H1 (cell line): Measurements from ENCODE around the gene TEAD4. TPM values are rescaled to one million over a fixed set of nuclear protein-coding genes. Genes with fewer than 3 reads are reported as not detected.
A peak's percentile ranks its signal among the peaks of the same experiment; 100 is the strongest.

Experiments used
- CTCF ChIA-PET: fragments of 300-600 bp; sonication (Branson Sonifier 250); formaldehyde crosslinking; loops from one replicate; lab custom pipeline; 2021; ENCODE audit not compliant: partially characterized antibody; lab: Charles Lee
- POLR2A ChIA-PET: fragments of 300-600 bp; sonication (Branson Sonifier 250); formaldehyde crosslinking; loops from one replicate; lab custom pipeline; 2021; ENCODE audit warnings: inconsistent platforms; ENCODE audit not compliant: partially characterized antibody; lab: Charles Lee
- DNase-seq, 2 experiments: peaks; one replicate each; pipeline versions ENCODE4 v3.0.0 to v3.0.0-alpha.2; 2010 to 2022; ENCODE audit warnings: low spot score in 2 of 2, low read depth in 1 of 2, mixed read lengths in 1 of 2
- FAIRE-seq: peaks from 2 replicates; lab custom pipeline; 2011; peaks lifted over from hg19 to GRCh38; lab: Jason Lieb, UNC
- H2AFZ ChIP-seq: 2 replicates; pipeline ENCODE4 v1.8.1; 2012; ENCODE audit warnings: low read length, inconsistent platforms
- H2AK5ac ChIP-seq: 2 replicates; pipeline ENCODE4 v1.6.1; 2013; ENCODE audit warnings: low read depth, low read length
- H2BK120ac ChIP-seq: replicated peaks from 2 replicates; pipeline ENCODE3; 2013; ENCODE audit warnings: low read depth, low read length, inconsistent platforms
- H2BK12ac ChIP-seq: 2 replicates; pipeline ENCODE4 v1.6.1; 2013; ENCODE audit warnings: low read depth, low read length
- H2BK15ac ChIP-seq: 2 replicates; pipeline ENCODE4 v1.6.1; 2013; ENCODE audit warnings: low read length
- H2BK20ac ChIP-seq: 2 replicates; pipeline ENCODE4 v1.6.1; 2013; ENCODE audit warnings: low read length
- H2BK5ac ChIP-seq: 2 replicates; pipeline ENCODE4 v1.6.1; 2013; ENCODE audit warnings: low read depth, low read length
- H3K14ac ChIP-seq: 2 replicates; pipeline ENCODE4 v1.6.1; 2013; ENCODE audit warnings: inconsistent platforms; ENCODE audit not compliant: insufficient read length
- H3K18ac ChIP-seq: 2 replicates; pipeline ENCODE4 v1.6.1; 2013; ENCODE audit warnings: low read length; ENCODE audit errors: extremely low read depth
- H3K23ac ChIP-seq: 2 replicates; pipeline ENCODE4 v1.6.1; 2013; ENCODE audit warnings: inconsistent platforms; ENCODE audit not compliant: insufficient read length
- H3K23me2 ChIP-seq: 2 replicates; pipeline ENCODE4 v1.6.1; 2013; ENCODE audit warnings: low read depth, low read length
- H3K27ac ChIP-seq: 2 replicates; pipeline ENCODE4 v1.6.1; 2011; ENCODE audit warnings: low read depth, low read length, inconsistent platforms
- H3K27me3 ChIP-seq, 4 experiments: replicated peaks in 1 of 4; 1 replicate in 1 of 4; 2 replicates in 3 of 4; pipeline versions ENCODE4 v1.6.1 to v1.8.1; 2011 to 2013; ENCODE audit warnings: low read length in 3 of 4, mild to moderate bottlenecking in 3 of 4, inconsistent platforms in 2 of 4, mixed read lengths in 2 of 4, moderate library complexity in 1 of 4; ENCODE audit not compliant: control insufficient read depth in 3 of 4, insufficient read depth in 3 of 4; ENCODE audit errors: extremely low read depth in 1 of 4
- H3K36me3 ChIP-seq, 4 experiments: 2 replicates each; pipeline versions ENCODE4 v1.6.1 to v1.8.1; 2011 to 2013; ENCODE audit warnings: mild to moderate bottlenecking in 4 of 4, low read length in 3 of 4, moderate library complexity in 2 of 4, control low read depth in 1 of 4, inconsistent platforms in 1 of 4; ENCODE audit not compliant: insufficient read depth in 4 of 4, control insufficient read depth in 2 of 4
- H3K4ac ChIP-seq: replicated peaks from 2 replicates; pipeline ENCODE3; 2013; ENCODE audit warnings: low read length, low read depth, mixed read lengths, inconsistent platforms; ENCODE audit not compliant: insufficient read length
- H3K4me1 ChIP-seq, 4 experiments: replicated peaks in 1 of 4; 1 replicate in 1 of 4; 2 replicates in 3 of 4; pipeline versions ENCODE4 v1.6.1 to v1.8.1; 2011 to 2013; ENCODE audit warnings: low read length in 3 of 4, inconsistent platforms in 2 of 4, mixed read lengths in 1 of 4; ENCODE audit not compliant: insufficient read depth in 4 of 4, control insufficient read depth in 3 of 4
- H3K4me2 ChIP-seq, 2 experiments: 2 replicates each; pipeline versions ENCODE4 v1.6.1 to v1.8.1; 2011 to 2013; ENCODE audit warnings: low read depth in 2 of 2, low read length in 2 of 2, control low read depth in 1 of 2, inconsistent platforms in 1 of 2, mild to moderate bottlenecking in 1 of 2; ENCODE audit not compliant: insufficient read depth in 1 of 2
- H3K4me3 ChIP-seq, 4 experiments: fragments of 200-600, 300-600 bp in 1 of 4; sonication (generic), shearing (Covaris generic), sonication (Bioruptor Twin) in 1 of 4; 2 replicates each; pipeline versions ENCODE4 v1.5.1 to v1.8.1; 2011 to 2016; ENCODE audit warnings: low read length in 4 of 4, low read depth in 3 of 4, control low read depth in 2 of 4, inconsistent platforms in 2 of 4, mild to moderate bottlenecking in 2 of 4, mixed read lengths in 1 of 4, moderate library complexity in 1 of 4; ENCODE audit not compliant: insufficient read depth in 2 of 4; ENCODE audit errors: extremely low read depth in 1 of 4
- H3K56ac ChIP-seq: replicated peaks from 2 replicates; pipeline ENCODE3; 2013; ENCODE audit warnings: low read depth, mild to moderate bottlenecking, mixed read lengths, low read length, inconsistent platforms; ENCODE audit not compliant: insufficient read length
- H3K79me1 ChIP-seq: 2 replicates; pipeline ENCODE4 v1.6.1; 2013; ENCODE audit warnings: low read depth, low read length, control low read depth
- H3K79me2 ChIP-seq, 2 experiments: 2 replicates each; pipeline versions ENCODE4 v1.6.1 to v1.8.1; 2012 to 2013; ENCODE audit warnings: low read length in 2 of 2, mild to moderate bottlenecking in 2 of 2, inconsistent platforms in 1 of 2; ENCODE audit not compliant: insufficient read depth in 2 of 2, control insufficient read depth in 1 of 2
- H3K9ac ChIP-seq, 4 experiments: replicated peaks in 1 of 4; 1 replicate in 1 of 4; 2 replicates in 3 of 4; pipeline versions ENCODE4 v1.6.1 to v1.8.1; 2011 to 2013; ENCODE audit warnings: low read depth in 3 of 4, low read length in 3 of 4, control low read depth in 2 of 4, mild to moderate bottlenecking in 2 of 4, moderate library complexity in 2 of 4, inconsistent platforms in 1 of 4; ENCODE audit errors: extremely low read depth in 1 of 4
- H3K9me3 ChIP-seq, 2 experiments: 2 replicates each; pipeline versions ENCODE4 v1.6.1 to v1.8.1; 2012 to 2013; ENCODE audit warnings: mild to moderate bottlenecking in 2 of 2, moderate library complexity in 2 of 2, control low read depth in 1 of 2, inconsistent platforms in 1 of 2, low read depth in 1 of 2, low read length in 1 of 2, mixed read lengths in 1 of 2; ENCODE audit not compliant: insufficient read depth in 2 of 2
- H4K20me1 ChIP-seq, 2 experiments: replicated peaks in 1 of 2; 2 replicates each; pipeline versions ENCODE3 to v1.8.1; 2011 to 2013; ENCODE audit warnings: inconsistent platforms in 2 of 2, low read length in 2 of 2, mild to moderate bottlenecking in 1 of 2; ENCODE audit not compliant: insufficient read depth in 2 of 2, control insufficient read depth in 1 of 2
- H4K5ac ChIP-seq: 2 replicates; pipeline ENCODE4 v1.6.1; 2013; ENCODE audit warnings: low read length, low read depth, mixed read lengths, inconsistent platforms; ENCODE audit not compliant: insufficient read length
- H4K8ac ChIP-seq: 2 replicates; pipeline ENCODE4 v1.8.0; 2013; ENCODE audit warnings: mild to moderate bottlenecking, moderate library complexity, low read length, inconsistent platforms; ENCODE audit not compliant: insufficient read depth; ENCODE audit errors: extremely low read depth
- H4K91ac ChIP-seq: replicated peaks from 2 replicates; pipeline ENCODE3; 2013; ENCODE audit warnings: low read length, mixed read lengths, inconsistent platforms; ENCODE audit not compliant: insufficient read length
- ASH2L ChIP-seq: fragments of 200-600, 300-600 bp; sonication (generic); IDR thresholded peaks from one replicate; pipeline ENCODE4 v1.7.1; 2017; ENCODE audit warnings: low read length
- CBX5 ChIP-seq: fragments of 300-800, 300-1000 bp; sonication (generic); IDR thresholded peaks from 2 replicates; pipeline ENCODE4 v1.7.1; 2016; ENCODE audit warnings: antibody characterized with exemption, low read length, low read depth
- CHD2 ChIP-seq: IDR thresholded peaks from 2 replicates; pipeline ENCODE4 v1.6.1; 2012; ENCODE audit warnings: low read length, improper control_type of control experiment
- EP300 ChIP-seq, 2 experiments: IDR thresholded peaks; 1 replicate in 1 of 2; 2 replicates in 1 of 2; pipeline ENCODE4 v1.6.1; 2011 to 2012; ENCODE audit warnings: low read depth in 2 of 2, low read length in 2 of 2, mild to moderate bottlenecking in 2 of 2, borderline replicate concordance in 1 of 2, inconsistent platforms in 1 of 2, moderate library complexity in 1 of 2
- JUND ChIP-seq: IDR thresholded peaks from 2 replicates; pipeline ENCODE4 v1.6.1; 2011; ENCODE audit warnings: mild to moderate bottlenecking, improper control_type of control experiment, low read length
- KDM1A ChIP-seq: fragments of 200-600, 300-600 bp; sonication (generic); IDR thresholded peaks from 2 replicates; pipeline ENCODE4 v1.7.1; 2016; ENCODE audit warnings: mild to moderate bottlenecking, low read length, borderline replicate concordance
- MAX ChIP-seq: IDR thresholded peaks from 2 replicates; pipeline ENCODE4 v1.6.1; 2012; ENCODE audit warnings: inconsistent platforms
- NANOG ChIP-seq: IDR thresholded peaks from 2 replicates; pipeline ENCODE4 v1.6.1; 2011; ENCODE audit warnings: low read length, low read depth, mild to moderate bottlenecking, inconsistent platforms; ENCODE audit not compliant: insufficient read depth, poor library complexity, severe bottlenecking
- SP2 ChIP-seq: IDR thresholded peaks from 2 replicates; pipeline ENCODE4 v1.6.1; 2012; ENCODE audit warnings: mild to moderate bottlenecking, low read length, inconsistent platforms
- SRF ChIP-seq: IDR thresholded peaks from 2 replicates; pipeline ENCODE4 v1.6.1; 2011; ENCODE audit warnings: mild to moderate bottlenecking, low read depth, low read length, moderate library complexity
- SUZ12 ChIP-seq: fragments of 200-600 bp; sonication (generic); IDR thresholded peaks from 2 replicates; pipeline ENCODE4 v1.6.1; 2012; ENCODE audit warnings: mild to moderate bottlenecking, inconsistent platforms, low read length, moderate library complexity, mixed read lengths
- TCF12 ChIP-seq: IDR thresholded peaks from 2 replicates; pipeline ENCODE4 v1.6.1; 2011; ENCODE audit warnings: low read depth, mild to moderate bottlenecking, low read length
- YY1 ChIP-seq: IDR thresholded peaks from 2 replicates; pipeline ENCODE4 v1.6.1; 2011; ENCODE audit warnings: low read depth, mild to moderate bottlenecking, low read length
- ZNF274 ChIP-seq: IDR thresholded peaks from 2 replicates; pipeline ENCODE4 v1.7.0; 2012; ENCODE audit warnings: low read length, borderline replicate concordance; ENCODE audit errors: extremely low read depth
- WGBS, 2 experiments: shearing (Covaris generic) in 1 of 2; methylation state at CpG; one replicate each; pipeline versions ENCODE4 v1.1.6 to v1.1.7; 2013 to 2015; ENCODE audit warnings: low lambda C conversion rate in 2 of 2, mixed read lengths in 2 of 2, inconsistent platforms in 1 of 2, low coverage in 1 of 2, missing lambda C conversion rate in 1 of 2; ENCODE audit not compliant: insufficient replicate concordance in 2 of 2, insufficient coverage in 1 of 2, insufficient read length in 1 of 2; ENCODE audit errors: extremely low coverage in 1 of 2, missing lambda C conversion rate in 1 of 2; 5-methylcytosine and 5-hydroxymethylcytosine counted together
- polyA plus RNA-seq, 7 experiments: library from polyadenylated mRNA; depleted of rRNA in 3 of 7; stranded (reverse) in 5 of 7; unstranded in 2 of 7; fragments of >200 nt in 5 of 7; fragments of 200-250 nt in 2 of 7; gene quantifications; 1 replicate in 5 of 7; 2 replicates in 1 of 7; 4 replicates in 1 of 7; pipeline versions ENCODE4 v1.2.1 to v1.2.3, GENCODE V29; 2011 to 2013; ENCODE audit warnings: missing spikeins in 2 of 7, mixed read lengths in 2 of 7
- total RNA-seq: library from RNA; stranded (reverse); fragmentation: NEBNext Ultra II Directional; extraction: Animal tissue kit (Norgen Biotek cat#: 25700); gene quantifications from 2 replicates; pipeline ENCODE4 v1.2.1, GENCODE V29; 2021

Gene TEAD4
- total and polyA plus RNA-seq, 2 of the 8 experiments (the other 6 are each of a cell fraction or from before 2014, with no cell fraction given), result 56.7 to 116 TPM

- H3K9ac ChIP-seq, result no peak overlapping the region
- H2BK12ac ChIP-seq, result no peak overlapping the region
- H3K4ac ChIP-seq, result no peak overlapping the region
- no peaks in the 10 kb centered on the region for H3K9me3 ChIP-seq
- ChIA-PET CTCF (interaction anchor here (0.6 to 1.6 kb wide), 7 partner anchors 18 to 222 kb away, joined by 3 to 4 read pairs (median 3); no protein-coding TSS in a partner anchor), POLR2A (interaction anchor here (1.0 to 3.7 kb wide), 5 partner anchors 10 to 29 kb away, joined by 3 to 16 read pairs (median 5); partner anchors contain the start of gene TEAD4)
- H3K27me3 ChIP-seq, result no peaks in the 10 kb centered on the region
- H2BK15ac ChIP-seq, result no peak overlapping the region
- H2BK120ac ChIP-seq, result no peak overlapping the region
- H3K79me2 ChIP-seq, result peaks cover 0 to 78% of the 10 kb centered on the region in 2 experiments; a peak in 3 of 4 replicates
- no peak overlapping the region for H3K14ac ChIP-seq
- no peak for FAIRE-seq
- H3K79me1 ChIP-seq, result peaks cover 13% of the 10 kb centered on the region
- peaks cover 11 to 28% of the 10 kb centered on the region in 2 experiments for H4K20me1 ChIP-seq
- H3K56ac ChIP-seq, result no peak overlapping the region
- H3K4me3 ChIP-seq, result no peak overlapping the region
- H4K8ac ChIP-seq, result no peak overlapping the region
- H3K4me1 ChIP-seq, result peaks cover 6 to 17% (median 8%) of the 10 kb centered on the region in 4 experiments
- H2AFZ ChIP-seq, result no peak overlapping the region
- H2BK5ac ChIP-seq, result peak overlapping the region; percentile 2; the same call in 1 of the 2 replicates
- no peak overlapping the region for H3K23ac ChIP-seq
- no peak overlapping the region for H3K18ac ChIP-seq
- peaks cover 0 to 9% (median 3%) of the 10 kb centered on the region in 4 experiments; a peak in 4 of 8 replicates for H3K36me3 ChIP-seq
- H2BK20ac ChIP-seq, result no peak overlapping the region
- no peaks in the 10 kb centered on the region for H3K23me2 ChIP-seq
- no peak overlapping the region for H3K27ac ChIP-seq
- no peak overlapping the region for H2AK5ac ChIP-seq
- no peak overlapping the region for H4K5ac ChIP-seq
- WGBS, 2 experiments, result 78% methylated on average over 7 of the region's 7 CpGs; no CpG with 5 or more reads in 1 of the 2 experiments
- DNase-seq, result no peak
- no peak overlapping the region for H4K91ac ChIP-seq
- H3K4me2 ChIP-seq, result no peak overlapping the region
- TF ChIP-seq ZNF274 (no peak), JUND (no peak), ASH2L (no peak), YY1 (no peak), SUZ12 (no peak), EP300 (IDR thresholded peaks at IDR 0.05; ENCODE audit: borderline replicate concordance in 1 of 2, low read depth in 2 of 2, low read length in 2 of 2) (no peak), MAX (no peak), TCF12 (no peak), CHD2 (no peak), SP2 (no peak), KDM1A (no peak), CBX5 (no peak), SRF (no peak), NANOG (no peak)
Observed at GRCh38 chr12:2980630-2981029, 21.4 kb downstream of the TEAD4 start.
